ENCODE data around the gene MAMLD1.

The MAMLD1 gene

DNA sequence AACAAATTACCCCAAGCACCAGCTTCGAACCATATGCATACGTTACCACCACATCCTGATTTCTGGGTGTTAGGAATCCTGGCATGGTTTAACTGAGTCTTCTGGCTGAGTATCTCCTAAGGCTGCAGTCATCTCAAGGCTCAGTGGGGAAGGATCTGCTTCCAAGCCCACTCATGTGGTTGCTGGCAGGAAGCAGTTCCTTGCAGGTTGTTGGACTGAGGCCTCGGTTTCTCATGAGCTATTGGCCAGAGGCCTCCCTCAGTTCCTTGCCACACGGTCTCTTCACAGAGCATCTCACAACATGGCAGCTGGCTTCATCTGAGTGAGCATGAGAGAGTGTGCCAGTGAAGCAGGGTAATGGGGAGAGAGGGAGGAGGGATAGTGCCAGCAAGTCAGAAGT lies 109.2 kb downstream of the MAMLD1 start:
- H3K9ac ChIP-seq (ENCODE audit: insufficient read length, low read depth), result no peak overlapping the region
- no peak for TF ChIP-seq YY1 (IDR thresholded peaks at IDR 0.05; ENCODE audit: insufficient read depth, insufficient read length)
- no peak for TF ChIP-seq SUZ12 (IDR thresholded peaks at IDR 0.05; ENCODE audit: extremely low read depth, insufficient read depth, insufficient read length)
- TF ChIP-seq ZNF274 (IDR thresholded peaks at IDR 0.05; ENCODE audit: low read depth, low read length), result no peak
- no peaks in the 10 kb centered on the region for H3K4me1 ChIP-seq (ENCODE audit: insufficient read depth, insufficient read length)
- H3K4me3 ChIP-seq (ENCODE audit: insufficient read length, low read depth), result no peak overlapping the region
- no peaks in the 10 kb centered on the region for H3K9me3 ChIP-seq (ENCODE audit: insufficient read depth, low read length)
- H3K36me3 ChIP-seq (ENCODE audit: insufficient read depth, insufficient read length, low read length), result no peaks in the 10 kb centered on the region
- no peak for DNase-seq (ENCODE audit: low read depth, low spot score)
- H3K27me3 ChIP-seq (ENCODE audit: insufficient read depth, insufficient read length), result no peaks in the 10 kb centered on the region

DNA sequence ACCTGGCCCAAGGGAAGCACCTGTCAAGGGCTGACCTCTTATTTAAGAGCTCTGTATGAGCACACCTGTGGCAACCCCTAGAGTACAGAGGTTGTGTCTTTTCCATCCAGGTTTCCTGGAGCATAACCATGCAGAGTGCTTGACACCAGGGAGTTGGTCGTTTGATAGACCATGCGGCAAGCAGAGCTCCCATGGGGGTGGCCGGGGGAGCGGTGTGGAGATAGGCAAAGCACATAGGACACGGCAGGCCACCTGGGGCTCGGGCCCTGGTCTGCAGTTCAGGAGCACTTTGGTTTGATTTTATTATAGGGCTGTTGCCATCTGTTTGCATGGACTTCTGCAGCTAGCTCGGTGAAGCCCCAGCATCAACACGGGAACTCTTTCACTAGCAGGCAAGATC lies 110.3 kb downstream of the MAMLD1 start:
- H3K9me3 ChIP-seq (ENCODE audit: insufficient read depth, low read length), result no peaks in the 10 kb centered on the region
- TF ChIP-seq YY1 (IDR thresholded peaks at IDR 0.05; ENCODE audit: insufficient read depth, insufficient read length) (no peak), SUZ12 (IDR thresholded peaks at IDR 0.05; ENCODE audit: extremely low read depth, insufficient read depth, insufficient read length) (no peak), ZNF274 (IDR thresholded peaks at IDR 0.05; ENCODE audit: low read depth, low read length) (no peak)
- no peak for DNase-seq (ENCODE audit: low read depth, low spot score)
- H3K36me3 ChIP-seq (ENCODE audit: insufficient read depth, insufficient read length, low read length), result no peaks in the 10 kb centered on the region
- H3K4me3 ChIP-seq (ENCODE audit: insufficient read length, low read depth), result no peak overlapping the region
- no peaks in the 10 kb centered on the region for H3K4me1 ChIP-seq (ENCODE audit: insufficient read depth, insufficient read length)
- H3K9ac ChIP-seq (ENCODE audit: insufficient read length, low read depth), result no peak overlapping the region
- H3K27me3 ChIP-seq (ENCODE audit: insufficient read depth, insufficient read length), result no peaks in the 10 kb centered on the region

DNA sequence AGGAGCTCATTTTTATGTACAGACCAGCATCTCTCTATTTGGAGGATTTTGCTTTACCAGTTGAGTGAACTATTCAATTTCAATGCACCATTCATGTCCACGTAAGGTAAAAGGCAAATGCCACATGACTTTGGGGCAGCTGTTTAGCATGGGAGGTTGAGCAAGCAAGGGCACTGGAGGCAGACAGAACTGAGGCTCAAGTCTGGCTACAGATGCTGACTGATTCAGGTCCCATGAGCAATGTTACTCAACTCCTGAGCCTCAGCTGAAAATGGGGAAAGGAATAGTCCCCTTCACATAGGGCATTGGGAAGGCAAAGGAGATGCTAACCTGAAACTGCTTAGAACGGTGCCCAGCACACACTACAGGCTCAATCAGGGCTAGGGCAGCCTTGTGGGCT lies 112.3 kb downstream of the MAMLD1 start:
- Histone ChIP-seq H3K4me1 (ENCODE audit: insufficient read depth, insufficient read length) (no peaks in the 10 kb centered on the region), H3K9me3 (ENCODE audit: insufficient read depth, low read length) (no peaks in the 10 kb centered on the region), H3K27me3 (ENCODE audit: insufficient read depth, insufficient read length) (no peaks in the 10 kb centered on the region), H3K9ac (ENCODE audit: insufficient read length, low read depth) (no peak overlapping the region), H3K36me3 (ENCODE audit: insufficient read depth, insufficient read length, low read length) (no peaks in the 10 kb centered on the region), H3K4me3 (ENCODE audit: insufficient read length, low read depth) (no peak overlapping the region)
- TF ChIP-seq YY1 (IDR thresholded peaks at IDR 0.05; ENCODE audit: insufficient read depth, insufficient read length) (no peak), SUZ12 (IDR thresholded peaks at IDR 0.05; ENCODE audit: extremely low read depth, insufficient read depth, insufficient read length) (no peak), ZNF274 (IDR thresholded peaks at IDR 0.05; ENCODE audit: low read depth, low read length) (no peak)
- DNase-seq (ENCODE audit: low read depth, low spot score), result no peak

DNA sequence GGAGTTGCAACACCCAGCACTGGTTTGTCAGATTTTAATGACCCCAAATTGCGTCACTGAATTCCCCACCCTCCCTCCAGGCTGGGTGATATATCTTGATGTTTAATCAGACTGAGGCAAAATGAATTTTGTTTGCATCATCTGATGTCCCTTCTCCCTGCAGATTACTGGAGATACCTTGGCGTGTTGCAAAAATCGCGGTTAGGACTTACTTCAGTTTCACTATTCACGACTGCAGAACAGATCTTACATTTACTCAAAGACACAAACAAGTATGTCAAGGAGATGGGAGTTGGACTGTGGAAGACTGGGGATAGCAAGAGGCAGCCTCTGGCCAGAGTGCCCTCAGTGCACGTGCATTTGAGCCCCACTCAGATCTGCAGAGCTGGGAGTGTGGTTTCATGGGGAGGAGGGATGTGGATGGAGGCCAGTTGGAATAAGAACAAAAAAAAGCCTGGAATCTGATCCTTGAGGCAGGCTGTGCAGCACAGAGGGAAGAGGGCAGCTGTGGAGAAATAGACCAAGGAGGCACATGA lies 113.1 kb downstream of the MAMLD1 start:
- DNase-seq (ENCODE audit: low read depth, low spot score), result no peak

DNA sequence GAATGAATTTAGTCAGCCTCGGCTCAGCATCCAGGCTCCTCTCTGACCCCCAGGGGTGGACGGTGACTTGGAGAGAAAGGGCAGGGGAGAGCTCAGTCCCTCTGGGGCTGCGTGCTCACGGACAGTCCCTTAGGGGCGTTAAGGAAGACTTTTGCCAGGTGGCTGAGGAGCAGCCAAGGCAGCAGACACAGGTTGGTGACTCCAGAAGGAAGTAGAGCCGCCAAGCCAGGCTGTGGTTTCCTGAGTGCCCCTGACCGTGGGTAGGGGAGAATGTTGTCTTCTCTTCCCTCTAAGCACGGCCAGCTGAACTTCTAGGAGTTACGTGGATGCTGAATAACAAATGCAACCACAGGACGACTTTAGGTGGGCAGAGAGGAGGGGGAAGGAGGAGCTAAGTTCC lies 114.3 kb downstream of the MAMLD1 start:
- DNase-seq (ENCODE audit: low read depth, low spot score), result no peak
- Histone ChIP-seq H3K9me3 (ENCODE audit: insufficient read depth, low read length) (no peaks in the 10 kb centered on the region), H3K27me3 (ENCODE audit: insufficient read depth, insufficient read length) (no peaks in the 10 kb centered on the region), H3K4me3 (ENCODE audit: insufficient read length, low read depth) (no peak overlapping the region), H3K36me3 (ENCODE audit: insufficient read depth, insufficient read length, low read length) (no peaks in the 10 kb centered on the region), H3K4me1 (ENCODE audit: insufficient read depth, insufficient read length) (no peaks in the 10 kb centered on the region), H3K9ac (ENCODE audit: insufficient read length, low read depth) (no peak overlapping the region)
- no peak for TF ChIP-seq YY1 (IDR thresholded peaks at IDR 0.05; ENCODE audit: insufficient read depth, insufficient read length)
- TF ChIP-seq SUZ12 (IDR thresholded peaks at IDR 0.05; ENCODE audit: extremely low read depth, insufficient read depth, insufficient read length), result no peak
- no peak for TF ChIP-seq ZNF274 (IDR thresholded peaks at IDR 0.05; ENCODE audit: low read depth, low read length)

More for the DNA sequence above, 113.1 kb downstream of the MAMLD1 start:
- H3K36me3 ChIP-seq (ENCODE audit: insufficient read depth, insufficient read length, low read length), result no peaks in the 10 kb centered on the region
- no peak overlapping the region for H3K4me3 ChIP-seq (ENCODE audit: insufficient read length, low read depth)
- TF ChIP-seq ZNF274 (IDR thresholded peaks at IDR 0.05; ENCODE audit: low read depth, low read length) (no peak), SUZ12 (IDR thresholded peaks at IDR 0.05; ENCODE audit: extremely low read depth, insufficient read depth, insufficient read length) (no peak), YY1 (IDR thresholded peaks at IDR 0.05; ENCODE audit: insufficient read depth, insufficient read length) (no peak)
- H3K9me3 ChIP-seq (ENCODE audit: insufficient read depth, low read length), result no peaks in the 10 kb centered on the region
- H3K9ac ChIP-seq (ENCODE audit: insufficient read length, low read depth), result no peak overlapping the region
- no peaks in the 10 kb centered on the region for H3K27me3 ChIP-seq (ENCODE audit: insufficient read depth, insufficient read length)
- no peaks in the 10 kb centered on the region for H3K4me1 ChIP-seq (ENCODE audit: insufficient read depth, insufficient read length)

DNA sequence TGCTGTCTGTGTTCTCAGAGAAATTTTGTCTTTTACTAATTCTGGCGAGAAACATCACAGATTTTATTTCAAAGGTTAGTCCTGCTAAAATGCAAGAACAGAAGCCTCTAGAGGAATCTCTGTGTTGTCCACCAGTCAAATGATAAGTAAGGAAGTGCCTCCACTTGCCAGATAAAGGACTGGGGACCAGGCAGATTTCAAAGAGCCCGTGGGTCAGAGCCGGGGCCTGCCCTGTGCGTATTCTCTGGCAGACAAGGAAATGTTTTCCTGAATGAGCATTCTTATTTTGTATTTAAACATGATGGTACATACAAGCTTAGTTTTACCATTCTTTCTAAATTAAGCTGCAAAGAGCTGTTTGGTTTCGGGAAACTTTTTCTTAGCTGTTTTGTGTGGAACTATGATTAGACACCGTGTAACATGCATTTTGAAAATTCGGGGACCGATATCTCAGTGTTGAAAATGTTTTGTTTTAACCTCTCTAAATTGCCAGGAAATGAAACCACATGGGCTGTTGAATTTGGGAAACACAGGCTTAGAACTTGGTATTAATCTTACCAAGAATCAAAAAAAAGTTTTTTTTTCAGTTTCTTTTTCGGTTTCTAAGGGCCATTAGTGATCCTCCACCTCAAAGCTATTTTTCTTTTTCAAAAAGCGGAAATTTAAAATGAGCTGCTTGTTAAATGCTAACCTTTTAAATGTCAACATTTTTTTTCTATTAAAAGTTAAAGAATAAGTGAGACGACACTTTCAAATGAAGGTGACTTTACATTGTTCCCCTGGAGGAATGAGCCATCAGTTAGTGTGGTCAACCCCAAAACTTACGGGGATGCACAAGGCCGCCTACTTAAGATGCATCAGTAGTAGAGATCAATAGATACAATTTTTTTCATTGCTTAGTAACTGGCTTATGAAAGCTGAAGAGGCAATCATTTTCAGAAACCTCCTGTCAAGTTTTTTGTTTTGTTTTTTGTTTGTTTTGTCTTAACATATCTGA lies 115.7 kb downstream of the MAMLD1 start:
- H3K4me3 ChIP-seq (ENCODE audit: insufficient read length, low read depth), result no peak overlapping the region
- H3K36me3 ChIP-seq (ENCODE audit: insufficient read depth, insufficient read length, low read length), result no peaks in the 10 kb centered on the region
- H3K4me1 ChIP-seq (ENCODE audit: insufficient read depth, insufficient read length), result no peaks in the 10 kb centered on the region
- no peak for DNase-seq (ENCODE audit: low read depth, low spot score)
- H3K9me3 ChIP-seq (ENCODE audit: insufficient read depth, low read length), result no peaks in the 10 kb centered on the region
- H3K9ac ChIP-seq (ENCODE audit: insufficient read length, low read depth), result no peak overlapping the region
- no peaks in the 10 kb centered on the region for H3K27me3 ChIP-seq (ENCODE audit: insufficient read depth, insufficient read length)
- TF ChIP-seq YY1 (IDR thresholded peaks at IDR 0.05; ENCODE audit: insufficient read depth, insufficient read length) (no peak), SUZ12 (IDR thresholded peaks at IDR 0.05; ENCODE audit: extremely low read depth, insufficient read depth, insufficient read length) (no peak), ZNF274 (IDR thresholded peaks at IDR 0.05; ENCODE audit: low read depth, low read length) (no peak)

DNA sequence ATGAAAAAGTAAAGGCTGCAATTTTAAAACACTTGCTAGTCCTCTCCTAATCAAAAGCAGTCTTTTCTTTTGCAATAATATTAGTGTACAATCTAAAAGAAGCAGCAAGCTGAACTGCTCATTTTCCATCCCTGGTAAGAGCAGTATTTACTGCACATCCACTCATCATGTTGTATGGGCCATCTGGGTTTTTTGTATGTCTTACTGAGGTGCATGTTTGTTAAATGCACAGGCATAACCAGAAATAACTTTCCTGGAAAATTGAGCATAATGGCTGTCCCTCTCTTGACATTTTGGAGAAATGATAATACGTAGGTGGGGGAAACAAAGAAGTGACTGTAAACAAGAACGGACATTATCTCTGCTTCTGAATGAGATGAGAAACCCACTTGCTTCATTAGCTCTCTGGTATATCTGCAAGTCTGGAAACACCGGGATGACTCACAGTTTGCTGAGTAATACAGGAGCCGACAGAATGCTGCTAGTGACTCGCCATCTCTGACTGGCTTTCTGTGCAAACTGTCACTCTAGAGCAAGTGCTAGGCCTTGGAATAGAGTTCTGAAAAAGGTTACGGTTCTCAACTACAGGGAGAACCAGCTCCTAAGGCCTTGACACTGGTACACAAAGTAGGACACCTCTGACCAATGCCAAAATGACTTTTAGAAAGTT lies 119.6 kb downstream of the MAMLD1 start:
- H3K4me3 ChIP-seq (ENCODE audit: insufficient read length, low read depth), result no peak overlapping the region
- H3K36me3 ChIP-seq (ENCODE audit: insufficient read depth, insufficient read length, low read length), result no peaks in the 10 kb centered on the region
- DNase-seq (ENCODE audit: low read depth, low spot score), result no peak
- H3K9ac ChIP-seq (ENCODE audit: insufficient read length, low read depth), result no peak overlapping the region
- TF ChIP-seq SUZ12 (IDR thresholded peaks at IDR 0.05; ENCODE audit: extremely low read depth, insufficient read depth, insufficient read length), result no peak
- no peak for TF ChIP-seq ZNF274 (IDR thresholded peaks at IDR 0.05; ENCODE audit: low read depth, low read length)
- TF ChIP-seq YY1 (IDR thresholded peaks at IDR 0.05; ENCODE audit: insufficient read depth, insufficient read length), result no peak
- H3K27me3 ChIP-seq (ENCODE audit: insufficient read depth, insufficient read length), result no peaks in the 10 kb centered on the region
- no peaks in the 10 kb centered on the region for H3K4me1 ChIP-seq (ENCODE audit: insufficient read depth, insufficient read length)
- no peaks in the 10 kb centered on the region for H3K9me3 ChIP-seq (ENCODE audit: insufficient read depth, low read length)
